B cell (primary cell): Measurements from ENCODE around the gene PMP22.

Source experiments
- EZH2 ChIP-seq: IDR thresholded peaks from 2 replicates; pipeline ENCODE4 v1.6.1; 2012; ENCODE audit warnings: borderline replicate concordance, low read depth, mild to moderate bottlenecking, moderate library complexity, low read length; ENCODE audit not compliant: insufficient read depth, poor library complexity, severe bottlenecking
- TF ChIP-seq, protein P1 (sequence below): fragments of 200-600 bp; IDR thresholded peaks from one replicate; pipeline ENCODE4 v1.8.0; 2022; ENCODE audit warnings: antibody characterized with exemption, mild to moderate bottlenecking

DNA sequence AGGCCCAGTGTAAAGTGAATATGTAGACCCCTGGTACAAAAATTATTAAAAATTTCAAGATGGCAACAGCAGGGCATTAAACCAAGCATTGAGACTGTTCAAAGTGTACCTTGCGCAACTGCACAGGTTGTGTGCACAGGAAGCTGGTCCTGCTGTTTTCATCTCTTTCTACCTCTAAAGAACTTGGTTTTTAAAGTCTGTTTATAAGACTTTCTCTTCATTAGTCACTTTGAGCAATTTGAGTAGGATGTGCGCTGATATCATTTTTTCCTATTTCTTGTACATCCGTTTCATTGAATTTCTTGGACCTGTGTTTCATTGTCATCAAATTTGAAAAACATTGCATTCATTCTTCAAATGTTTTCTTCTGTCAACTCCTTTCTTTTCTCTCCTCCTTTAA, 16.8 kb upstream of the PMP22 start:
- TF ChIP-seq, protein P1, sequence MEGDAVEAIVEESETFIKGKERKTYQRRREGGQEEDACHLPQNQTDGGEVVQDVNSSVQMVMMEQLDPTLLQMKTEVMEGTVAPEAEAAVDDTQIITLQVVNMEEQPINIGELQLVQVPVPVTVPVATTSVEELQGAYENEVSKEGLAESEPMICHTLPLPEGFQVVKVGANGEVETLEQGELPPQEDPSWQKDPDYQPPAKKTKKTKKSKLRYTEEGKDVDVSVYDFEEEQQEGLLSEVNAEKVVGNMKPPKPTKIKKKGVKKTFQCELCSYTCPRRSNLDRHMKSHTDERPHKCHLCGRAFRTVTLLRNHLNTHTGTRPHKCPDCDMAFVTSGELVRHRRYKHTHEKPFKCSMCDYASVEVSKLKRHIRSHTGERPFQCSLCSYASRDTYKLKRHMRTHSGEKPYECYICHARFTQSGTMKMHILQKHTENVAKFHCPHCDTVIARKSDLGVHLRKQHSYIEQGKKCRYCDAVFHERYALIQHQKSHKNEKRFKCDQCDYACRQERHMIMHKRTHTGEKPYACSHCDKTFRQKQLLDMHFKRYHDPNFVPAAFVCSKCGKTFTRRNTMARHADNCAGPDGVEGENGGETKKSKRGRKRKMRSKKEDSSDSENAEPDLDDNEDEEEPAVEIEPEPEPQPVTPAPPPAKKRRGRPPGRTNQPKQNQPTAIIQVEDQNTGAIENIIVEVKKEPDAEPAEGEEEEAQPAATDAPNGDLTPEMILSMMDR = no peak
- TF ChIP-seq EZH2 = no peak
